HG03432 (cell line): ENCODE measurements around the gene MEOX2.

Experiments
- ATAC-seq: cut with Tn5 transposase; IDR thresholded peaks from one replicate; pipeline ENCODE4 v1.9.1; 2021; ENCODE audit warnings: mild to moderate bottlenecking, moderate library complexity; ENCODE audit not compliant: unreplicated experiment

MEOX2 gene

GRCh38 chr7:15566476-15566875 is 120.0 kb downstream of the MEOX2 start:
- ATAC-seq, result no peak

- ATAC-seq, result no peak
Observed at GRCh38 chr7:15561835-15562234, 124.6 kb downstream of the MEOX2 start, which contains the start of gene AGMO. TSS of gene AGMO (minus strand) at chr7:15562015.
